Spinal cord (tissue), 10 donors: ENCODE data around the gene U2AF2. TPM values are rescaled to one million over a fixed set of nuclear protein-coding genes. Genes with fewer than 3 reads are reported as not detected.
A peak's percentile ranks its signal among the peaks of the same experiment; 100 is the strongest.

ENCODE experiments used
- DNase-seq, 6 donors: peaks; one replicate each; pipeline versions ENCODE4 v3.0.0 to v3.0.0-alpha.2; 2013 to 2015; ENCODE audit warnings: low spot score in 6 of 6, low read depth in 4 of 6
- H3K27ac ChIP-seq: one replicate; pipeline ENCODE4 v1.5.1; 2013; ENCODE audit warnings: low read depth, low read length, control low read depth
- H3K27me3 ChIP-seq: one replicate; pipeline ENCODE4 v1.6.1; 2013; ENCODE audit warnings: low read length; ENCODE audit not compliant: control insufficient read depth, insufficient read depth
- H3K36me3 ChIP-seq: one replicate; pipeline ENCODE4 v1.6.1; 2013; ENCODE audit warnings: low read length; ENCODE audit not compliant: control insufficient read depth, insufficient read depth
- H3K4me1 ChIP-seq: one replicate; pipeline ENCODE4 v1.6.1; 2013; ENCODE audit warnings: low read length; ENCODE audit not compliant: control insufficient read depth, insufficient read depth
- H3K4me3 ChIP-seq: one replicate; pipeline ENCODE4 v1.5.1; 2013; ENCODE audit warnings: low read depth, low read length, control low read depth
- H3K9me3 ChIP-seq: one replicate; pipeline ENCODE4 v1.6.1; 2013; ENCODE audit warnings: low read length; ENCODE audit not compliant: control insufficient read depth, insufficient read depth
- WGBS: methylation state at CpG from one replicate; pipeline ENCODE4 v1.1.5; 2013; ENCODE audit warnings: missing lambda C conversion rate; ENCODE audit not compliant: insufficient coverage; 5-methylcytosine and 5-hydroxymethylcytosine counted together
- polyA plus RNA-seq, 2 donors: library from polyadenylated mRNA; unstranded; fragments of 120-200 nt; gene quantifications; one replicate each; pipeline ENCODE4 v1.2.1, GENCODE V29; 2013; ENCODE audit not compliant: insufficient read length in 2 of 2
- total RNA-seq, 2 donors: library from RNA; depleted of rRNA in 1 of 2; stranded (reverse); fragments of 120-200 nt in 1 of 2; fragments of >200 nt in 1 of 2; gene quantifications; one replicate each; pipeline versions ENCODE4 v1.2.3 to v1.2.4, GENCODE V29; 2013 to 2014
- donor health status: healthy.

Gene U2AF2
- total and polyA plus RNA-seq, 4 donors = 60.7 to 207 (median 161) TPM

GRCh38 chr19:55655648-55656040, 809 bp downstream of the U2AF2 start:
- H3K36me3 ChIP-seq = peaks cover 54% of the 10 kb centered on the region
- WGBS = 0% methylated on average over 14 of the region's 19 CpGs
- peaks cover 37% of the 10 kb centered on the region for H3K4me1 ChIP-seq
- no peak for DNase-seq
- H3K27me3 ChIP-seq = no peaks in the 10 kb centered on the region
- H3K4me3 ChIP-seq = peak overlapping the region; percentile 92
- H3K9me3 ChIP-seq = no peaks in the 10 kb centered on the region
- H3K27ac ChIP-seq = peak overlapping the region; percentile 99

GRCh38 chr19:55656552-55656951, 1.7 kb downstream of the U2AF2 start:
- H3K9me3 ChIP-seq = no peaks in the 10 kb centered on the region
- H3K4me1 ChIP-seq = peaks cover 37% of the 10 kb centered on the region
- H3K27me3 ChIP-seq = no peaks in the 10 kb centered on the region
- H3K36me3 ChIP-seq = peaks cover 54% of the 10 kb centered on the region
- no peak for DNase-seq
- WGBS = 64% methylated on average over 7 of the region's 7 CpGs
- no peak overlapping the region for H3K4me3 ChIP-seq
- no peak overlapping the region for H3K27ac ChIP-seq

GRCh38 chr19:55656988-55657747, 2.3 kb downstream of the U2AF2 start:
- WGBS = 72% methylated on average over 18 of the region's 18 CpGs
- no peak overlapping the region for H3K4me3 ChIP-seq
- no peaks in the 10 kb centered on the region for H3K27me3 ChIP-seq
- H3K9me3 ChIP-seq = no peaks in the 10 kb centered on the region
- no peak for DNase-seq
- peaks cover 37% of the 10 kb centered on the region for H3K4me1 ChIP-seq
- H3K27ac ChIP-seq = no peak overlapping the region
- H3K36me3 ChIP-seq = peaks cover 54% of the 10 kb centered on the region

- Histone ChIP-seq H3K4me3 (no peak overlapping the region), H3K9me3 (no peaks in the 10 kb centered on the region), H3K4me1 (peaks cover 26% of the 10 kb centered on the region), H3K36me3 (peaks cover 61% of the 10 kb centered on the region), H3K27ac (no peak overlapping the region), H3K27me3 (no peaks in the 10 kb centered on the region)
- 92% methylated on average over 36 of the region's 37 CpGs for WGBS
- DNase-seq = no peak
Measured at GRCh38 chr19:55658846-55659459, 4.1 kb downstream of the U2AF2 start.

GRCh38 chr19:55659822-55660221, 5.0 kb downstream of the U2AF2 start:
- DNase-seq = no peak
- H3K36me3 ChIP-seq = peaks cover 69% of the 10 kb centered on the region
- no peaks in the 10 kb centered on the region for H3K9me3 ChIP-seq
- H3K27me3 ChIP-seq = no peaks in the 10 kb centered on the region
- no peak overlapping the region for H3K27ac ChIP-seq
- WGBS = 76% methylated on average over 2 of the region's 9 CpGs
- peaks cover 26% of the 10 kb centered on the region for H3K4me1 ChIP-seq
- H3K4me3 ChIP-seq = no peak overlapping the region

GRCh38 chr19:55660404-55660803, 5.6 kb downstream of the U2AF2 start:
- Histone ChIP-seq H3K9me3 (no peaks in the 10 kb centered on the region), H3K4me3 (no peak overlapping the region), H3K36me3 (peaks cover 70% of the 10 kb centered on the region), H3K27ac (no peak overlapping the region), H3K4me1 (peaks cover 26% of the 10 kb centered on the region), H3K27me3 (no peaks in the 10 kb centered on the region)
- no peak for DNase-seq
- 95% methylated on average over 5 of the region's 12 CpGs for WGBS

GRCh38 chr19:55660991-55661390, 6.2 kb downstream of the U2AF2 start:
- no peaks in the 10 kb centered on the region for H3K27me3 ChIP-seq
- peaks cover 26% of the 10 kb centered on the region for H3K4me1 ChIP-seq
- no peaks in the 10 kb centered on the region for H3K9me3 ChIP-seq
- 81% methylated on average over 14 of the region's 16 CpGs for WGBS
- no peak for DNase-seq
- H3K27ac ChIP-seq = no peak overlapping the region
- peaks cover 76% of the 10 kb centered on the region for H3K36me3 ChIP-seq
- no peak overlapping the region for H3K4me3 ChIP-seq

GRCh38 chr19:55661826-55662225, 7.0 kb downstream of the U2AF2 start:
- H3K4me1 ChIP-seq = peaks cover 26% of the 10 kb centered on the region
- no peaks in the 10 kb centered on the region for H3K27me3 ChIP-seq
- H3K36me3 ChIP-seq = peaks cover 84% of the 10 kb centered on the region
- DNase-seq = no peak
- H3K4me3 ChIP-seq = no peak overlapping the region
- no peak overlapping the region for H3K27ac ChIP-seq
- no peaks in the 10 kb centered on the region for H3K9me3 ChIP-seq
- WGBS = 67% methylated on average over 7 of the region's 7 CpGs

- no peak for DNase-seq
- peaks cover 9% of the 10 kb centered on the region for H3K4me1 ChIP-seq
- no peak overlapping the region for H3K4me3 ChIP-seq
- H3K36me3 ChIP-seq = peaks cover 94% of the 10 kb centered on the region
- no peak overlapping the region for H3K27ac ChIP-seq
- 90% methylated on average over 20 of the region's 20 CpGs for WGBS
- no peaks in the 10 kb centered on the region for H3K9me3 ChIP-seq
- no peaks in the 10 kb centered on the region for H3K27me3 ChIP-seq
Measured at GRCh38 chr19:55663846-55664536, 9.2 kb downstream of the U2AF2 start.
